Central memory CD8-positive, alpha-beta T cell (primary cell): ENCODE measurements around the gene SYS1.

Experiments used
- ATAC-seq: fragments of 150-1000 bp; cut with Tn5 transposase; replicated peaks from 2 replicates; pipeline ENCODE4 v1.10.0; 2022; ENCODE audit warnings: mild to moderate bottlenecking, moderate FRiP score, moderate number of reproducible peaks; ENCODE audit not compliant: poor library complexity, severe bottlenecking; ENCODE audit errors: extremely low read depth
- DNase-seq, 2 donors: peaks; one replicate each; pipeline ENCODE4 v3.0.0; 2021; ENCODE audit warnings: low spot score in 2 of 2
- H3K27ac Mint-ChIP-seq: one replicate; pipeline ENCODE4 v1.8.0; 2022; ENCODE audit warnings: low read depth, mild to moderate bottlenecking, moderate library complexity, mixed read lengths
- H3K27me3 Mint-ChIP-seq: one replicate; pipeline ENCODE4 v1.8.0; 2022; ENCODE audit warnings: mixed read lengths
- H3K36me3 Mint-ChIP-seq: one replicate; pipeline ENCODE4 v1.8.0; 2022; ENCODE audit warnings: mild to moderate bottlenecking, moderate library complexity, mixed read lengths; ENCODE audit not compliant: insufficient read depth
- H3K4me1 Mint-ChIP-seq: one replicate; pipeline ENCODE4 v1.8.0; 2022; ENCODE audit warnings: mixed read lengths
- H3K4me3 Mint-ChIP-seq: one replicate; pipeline ENCODE4 v1.8.0; 2022; ENCODE audit warnings: mild to moderate bottlenecking, moderate library complexity, mixed read lengths
- H3K9me3 Mint-ChIP-seq: one replicate; pipeline ENCODE4 v1.8.0; 2022; ENCODE audit warnings: mixed read lengths

SYS1 gene

DNA sequence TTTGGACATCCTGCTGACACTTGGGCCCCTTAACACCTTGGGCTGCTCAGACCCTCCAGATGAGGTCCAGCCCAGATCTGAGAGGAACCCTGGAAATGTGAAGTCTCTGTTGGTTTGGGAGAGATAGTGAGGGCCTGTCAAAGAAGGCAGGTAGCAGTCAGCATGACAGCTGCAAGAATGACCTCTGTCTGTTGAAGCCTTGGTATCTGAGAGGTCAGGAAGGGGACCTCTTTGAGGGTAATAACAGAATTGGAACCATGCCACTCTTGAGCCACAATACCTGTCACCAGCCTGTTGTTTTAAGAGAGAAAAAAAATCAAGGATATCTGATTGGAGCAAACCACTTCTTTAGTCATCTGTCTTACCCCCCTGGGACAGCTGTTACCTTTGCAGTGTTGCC is 4.2 kb downstream of the SYS1 start:
- H3K4me3 Mint-ChIP-seq, result no peak overlapping the region
- peaks cover 37% of the 10 kb centered on the region for H3K36me3 Mint-ChIP-seq
- no peak for DNase-seq
- no peaks in the 10 kb centered on the region for H3K9me3 Mint-ChIP-seq
- H3K4me1 Mint-ChIP-seq, result peaks cover 64% of the 10 kb centered on the region
- ATAC-seq, result no peak
- no peaks in the 10 kb centered on the region for H3K27me3 Mint-ChIP-seq
- peak overlapping the region; percentile 67 for H3K27ac Mint-ChIP-seq

DNA sequence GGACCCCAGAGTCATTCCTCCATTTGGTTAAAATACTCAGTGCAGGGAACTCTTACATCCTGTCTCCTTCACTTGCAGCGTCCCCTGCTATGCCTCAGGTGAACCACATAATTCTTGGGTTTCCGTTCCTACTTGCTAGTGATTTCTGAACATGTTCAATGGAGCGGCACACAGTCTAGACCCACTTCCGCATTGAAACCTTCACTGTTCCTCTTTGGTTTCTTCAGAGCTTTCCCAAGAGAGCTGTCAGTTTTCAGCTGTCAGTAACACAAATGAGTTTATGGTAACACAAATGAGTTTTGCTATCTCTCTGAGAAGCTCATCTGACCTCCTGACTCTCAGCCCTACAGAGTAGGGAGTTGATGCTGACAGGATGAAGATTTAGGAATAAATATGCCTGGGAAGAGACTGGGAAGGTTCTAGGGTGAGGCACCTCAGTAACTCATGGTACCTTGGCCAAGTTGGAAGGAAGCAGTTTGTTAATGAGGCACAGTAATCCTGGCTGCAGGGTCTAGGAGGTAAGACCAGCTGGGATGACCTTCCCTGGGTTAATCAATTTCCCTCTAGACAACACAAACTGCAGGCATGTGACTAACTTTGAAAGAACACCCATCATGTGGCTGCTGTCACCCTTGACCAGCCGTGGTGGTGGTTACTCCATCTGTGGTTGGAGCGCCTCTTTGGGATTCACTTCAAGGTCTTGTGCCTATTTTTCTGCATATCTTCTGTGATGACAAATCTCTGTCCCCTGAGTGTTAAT is 5.4 kb downstream of the SYS1 start:
- Mint-ChIP-seq H3K27ac (peak overlapping the region; percentile 67), H3K27me3 (no peaks in the 10 kb centered on the region), H3K36me3 (peaks cover 31% of the 10 kb centered on the region), H3K9me3 (no peaks in the 10 kb centered on the region), H3K4me3 (peak overlapping the region; percentile 58), H3K4me1 (peaks cover 68% of the 10 kb centered on the region)
- no peak for DNase-seq
- ATAC-seq, result peak; percentile 70

DNA sequence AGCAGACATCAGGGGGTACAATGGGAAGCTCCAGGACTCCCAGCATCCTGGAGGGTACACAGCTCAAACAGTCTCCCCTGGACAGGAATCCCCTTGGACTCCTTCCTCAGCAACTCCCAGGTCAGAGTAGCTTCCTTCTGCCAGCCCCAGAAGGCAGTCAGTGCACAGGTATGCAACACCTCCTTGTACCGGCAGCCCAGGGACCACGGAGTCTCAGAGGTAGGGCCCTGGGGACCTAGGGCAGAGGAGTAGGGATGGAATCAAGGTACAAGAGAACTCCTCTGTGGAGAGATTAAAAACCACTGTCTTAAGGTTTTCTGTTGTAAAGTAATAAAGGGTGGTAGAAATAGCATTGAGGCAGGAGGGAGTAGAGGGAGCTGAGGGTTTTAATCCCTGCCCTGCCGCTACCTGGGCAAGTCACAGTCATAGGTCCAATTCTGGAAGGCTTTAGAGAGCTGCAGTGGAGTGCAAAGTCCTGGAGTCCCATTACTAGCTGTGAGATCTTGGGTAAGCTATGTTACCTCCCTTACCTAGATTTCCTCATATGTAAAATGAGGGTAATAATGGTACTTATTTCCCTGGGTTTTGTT is 7.7 kb downstream of the SYS1 start:
- H3K4me1 Mint-ChIP-seq, result peaks cover 64% of the 10 kb centered on the region
- DNase-seq (no peak), ATAC-seq (no peak)
- no peaks in the 10 kb centered on the region for H3K9me3 Mint-ChIP-seq
- H3K27ac Mint-ChIP-seq, result no peak overlapping the region
- no peak overlapping the region for H3K4me3 Mint-ChIP-seq
- no peaks in the 10 kb centered on the region for H3K27me3 Mint-ChIP-seq
- peaks cover 28% of the 10 kb centered on the region for H3K36me3 Mint-ChIP-seq

DNA sequence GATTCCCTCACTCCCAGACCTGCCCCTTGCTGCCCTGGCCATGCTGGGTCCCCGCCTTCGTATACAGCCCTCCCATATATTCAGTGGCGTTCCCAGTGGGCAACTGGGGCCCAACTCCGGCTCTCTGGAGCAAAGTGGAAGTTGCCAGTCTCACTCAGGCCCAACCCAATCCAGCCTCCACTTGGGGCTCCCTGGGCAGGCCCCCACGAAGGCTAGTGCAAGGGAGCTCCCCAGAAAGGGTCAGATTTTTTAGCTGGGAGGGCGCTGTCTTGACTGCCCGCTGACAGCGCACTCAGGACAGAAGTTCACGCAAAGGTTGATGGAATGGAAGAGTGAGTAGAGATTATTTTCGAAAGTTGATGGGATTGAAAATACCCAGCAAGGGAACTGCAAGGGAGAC is 9.3 kb downstream of the SYS1 start:
- peaks cover 20% of the 10 kb centered on the region for H3K36me3 Mint-ChIP-seq
- H3K4me1 Mint-ChIP-seq, result peaks cover 53% of the 10 kb centered on the region
- no peak for ATAC-seq
- no peak for DNase-seq
- H3K27me3 Mint-ChIP-seq, result no peaks in the 10 kb centered on the region
- no peaks in the 10 kb centered on the region for H3K9me3 Mint-ChIP-seq
- H3K4me3 Mint-ChIP-seq, result peak overlapping the region; percentile 49
- peak overlapping the region; percentile 74 for H3K27ac Mint-ChIP-seq

DNA sequence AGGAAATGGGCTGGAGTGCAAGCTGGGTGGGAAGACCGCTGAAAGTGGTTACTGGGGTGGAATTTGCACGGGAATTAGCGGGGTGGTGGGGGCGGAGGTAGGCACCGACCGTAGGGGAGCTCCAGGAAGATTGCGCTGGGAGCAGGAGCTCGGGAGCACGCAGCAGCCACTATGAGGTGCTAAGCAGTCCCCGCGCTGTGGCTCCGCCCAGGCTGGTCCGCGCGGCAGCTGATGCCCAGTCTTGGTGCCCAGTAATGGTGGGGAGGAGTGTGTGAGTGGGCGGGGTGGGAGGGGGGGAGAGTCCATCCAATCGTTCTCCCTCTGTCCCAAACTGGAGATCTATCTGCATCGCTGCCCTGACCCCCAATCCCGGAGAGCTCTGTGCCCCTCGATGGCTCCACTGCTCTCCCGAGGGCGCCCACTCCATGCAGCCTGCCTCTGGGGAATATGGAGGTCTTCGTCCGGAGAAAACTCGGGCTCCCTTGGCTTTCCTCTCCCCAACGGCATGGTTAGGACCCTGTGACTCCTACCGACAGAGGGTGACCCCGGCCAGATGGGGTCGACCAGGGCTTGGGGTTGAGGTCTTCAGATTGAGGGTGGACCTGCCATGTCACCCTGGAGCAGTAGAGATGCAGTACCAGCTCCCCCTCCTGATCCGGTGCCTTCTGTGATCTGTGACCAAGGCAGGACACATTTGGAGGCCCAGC is 9.8 kb downstream of the SYS1 start:
- no peak for DNase-seq
- H3K27me3 Mint-ChIP-seq, result no peaks in the 10 kb centered on the region
- H3K4me1 Mint-ChIP-seq, result peaks cover 48% of the 10 kb centered on the region
- no peaks in the 10 kb centered on the region for H3K9me3 Mint-ChIP-seq
- peak overlapping the region; percentile 74 for H3K27ac Mint-ChIP-seq
- no peak for ATAC-seq
- peak overlapping the region; percentile 84 for H3K4me3 Mint-ChIP-seq
- H3K36me3 Mint-ChIP-seq, result peaks cover 17% of the 10 kb centered on the region

DNA sequence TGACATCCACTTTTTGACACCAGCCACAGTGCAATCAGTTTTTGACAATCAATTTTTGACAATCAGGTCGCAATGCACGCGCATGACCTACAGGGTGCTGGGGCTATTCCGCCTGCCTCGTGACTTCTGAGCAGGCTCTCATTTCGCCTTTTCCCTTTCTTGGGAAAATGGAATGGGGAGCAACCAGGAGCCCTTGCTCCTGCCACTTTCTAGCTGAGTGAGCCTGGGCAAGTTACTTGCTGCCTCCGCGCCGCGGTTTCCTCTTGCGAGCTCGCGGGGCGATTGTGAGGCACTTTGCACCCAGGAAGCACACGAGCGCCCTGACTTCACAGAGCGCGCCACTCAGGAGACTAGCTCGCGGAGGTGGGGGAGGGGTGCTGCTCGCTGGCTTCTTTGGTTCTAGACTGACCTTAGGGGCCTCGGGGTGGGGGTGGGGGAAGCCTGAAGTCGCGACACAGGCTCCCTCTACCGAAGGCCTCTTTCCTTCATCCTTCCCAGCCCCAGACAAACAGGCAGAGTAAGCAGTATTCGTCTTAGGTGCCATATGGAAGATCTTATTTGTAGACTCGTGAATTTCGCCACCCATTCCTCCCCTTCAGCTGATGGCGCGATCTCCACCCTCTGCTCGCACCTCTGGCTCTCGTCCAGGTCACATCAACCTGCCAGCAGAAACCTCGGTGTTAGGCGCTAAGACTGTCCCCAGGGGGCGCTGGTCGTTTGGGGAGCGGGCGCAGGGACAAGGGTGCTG is 10.6 kb downstream of the SYS1 start:
- Mint-ChIP-seq H3K4me1 (peaks cover 41% of the 10 kb centered on the region), H3K27me3 (no peaks in the 10 kb centered on the region), H3K4me3 (peak overlapping the region; percentile 84), H3K36me3 (peaks cover 10% of the 10 kb centered on the region), H3K9me3 (no peaks in the 10 kb centered on the region), H3K27ac (peak overlapping the region; percentile 74)
- peak; percentile 88 for ATAC-seq
- DNase-seq, result peak; percentile 83

DNA sequence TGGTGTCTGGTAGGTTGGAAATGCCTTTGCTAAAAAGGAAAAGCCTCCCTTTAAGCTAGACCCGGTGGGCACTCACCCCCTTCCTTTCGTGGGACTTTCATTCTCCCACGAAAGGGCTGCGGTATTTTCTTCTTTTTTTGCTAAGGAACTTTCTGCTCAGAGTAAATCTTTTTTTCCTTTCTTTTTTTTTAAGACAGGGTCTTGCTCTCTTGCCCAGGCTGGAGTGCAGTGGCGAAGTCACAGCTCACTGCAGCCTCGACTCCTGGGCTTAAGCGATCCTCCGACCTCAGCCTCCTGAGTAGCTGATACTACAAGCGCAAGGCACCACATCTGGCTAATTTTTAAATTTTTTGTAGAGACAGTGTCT is 11.1 kb downstream of the SYS1 start:
- Mint-ChIP-seq H3K4me1 (peaks cover 37% of the 10 kb centered on the region), H3K27ac (peak overlapping the region; percentile 74), H3K27me3 (no peaks in the 10 kb centered on the region), H3K4me3 (peak overlapping the region; percentile 84), H3K36me3 (peaks cover 7% of the 10 kb centered on the region), H3K9me3 (no peaks in the 10 kb centered on the region)
- ATAC-seq, result no peak
- DNase-seq, result no peak

DNA sequence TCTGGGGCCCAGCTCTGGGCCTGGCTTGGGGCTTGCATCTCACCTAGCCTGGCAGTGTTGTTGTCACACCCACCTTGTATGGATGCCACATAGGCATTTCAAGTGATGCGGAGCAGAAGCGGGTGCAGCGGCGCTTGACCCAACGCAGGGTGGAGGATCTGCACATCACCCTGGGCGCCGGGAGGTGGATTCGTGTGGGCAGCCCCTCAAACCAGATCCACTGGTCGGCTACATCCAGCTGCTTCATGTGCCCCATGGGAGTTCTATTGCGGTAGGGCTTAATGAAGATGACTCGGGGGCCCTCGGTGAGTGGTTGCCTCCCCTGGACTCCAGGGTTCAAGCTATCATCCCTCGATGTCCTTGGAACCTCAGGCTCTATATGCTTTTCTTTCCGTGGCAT is 12.0 kb downstream of the SYS1 start:
- no peaks in the 10 kb centered on the region for H3K9me3 Mint-ChIP-seq
- ATAC-seq (no peak), DNase-seq (no peak)
- peak overlapping the region; percentile 74 for H3K27ac Mint-ChIP-seq
- H3K27me3 Mint-ChIP-seq, result no peaks in the 10 kb centered on the region
- peaks cover 37% of the 10 kb centered on the region for H3K4me1 Mint-ChIP-seq
- peaks cover 7% of the 10 kb centered on the region for H3K36me3 Mint-ChIP-seq
- H3K4me3 Mint-ChIP-seq, result no peak overlapping the region

DNA sequence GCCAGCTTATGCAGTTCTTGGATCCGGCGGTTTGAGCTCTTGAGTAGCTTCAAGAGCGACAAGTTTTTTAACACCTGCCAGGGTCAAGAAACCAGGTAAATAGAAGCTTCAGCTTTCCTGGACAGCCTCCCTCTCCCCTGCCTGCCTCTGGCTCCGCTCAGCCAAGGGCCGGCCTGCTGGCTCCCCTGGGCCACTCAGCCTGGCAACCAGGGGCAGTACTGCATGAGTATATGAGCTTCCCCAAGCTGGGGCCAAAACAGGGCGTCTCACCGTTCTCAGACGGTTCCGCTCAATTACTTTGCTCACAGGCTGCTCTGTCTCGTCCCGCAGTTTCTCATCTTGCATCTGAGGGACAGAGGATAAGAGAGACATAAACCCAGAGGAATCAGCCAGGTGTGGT is 14.3 kb downstream of the SYS1 start:
- ATAC-seq (no peak), DNase-seq (no peak)
- peaks cover 22% of the 10 kb centered on the region for H3K4me1 Mint-ChIP-seq
- peaks cover 9% of the 10 kb centered on the region for H3K36me3 Mint-ChIP-seq
- no peak overlapping the region for H3K27ac Mint-ChIP-seq
- H3K9me3 Mint-ChIP-seq, result no peaks in the 10 kb centered on the region
- H3K4me3 Mint-ChIP-seq, result no peak overlapping the region
- H3K27me3 Mint-ChIP-seq, result no peaks in the 10 kb centered on the region

DNA sequence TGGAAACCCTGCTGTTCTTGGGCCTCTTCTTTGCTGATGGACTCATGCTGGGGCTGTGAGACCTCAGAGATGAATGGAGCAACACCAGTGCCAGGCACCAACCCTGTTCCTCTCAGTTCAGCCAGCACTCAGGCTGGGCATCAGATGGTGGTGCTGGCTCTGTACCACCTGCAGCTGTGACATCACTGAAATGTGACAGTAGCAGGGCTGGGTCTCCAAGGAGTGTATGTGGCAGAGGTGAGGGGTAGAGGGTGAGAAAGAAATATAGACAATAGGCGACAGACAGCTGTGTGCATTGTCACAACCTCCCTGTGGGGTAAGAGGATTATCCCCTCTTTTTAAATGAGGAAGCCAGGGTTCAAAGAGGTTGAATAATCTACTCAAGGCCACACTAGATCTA is 15.2 kb downstream of the SYS1 start, which contains the start of gene TP53TG5:
TP53TG5 (minus strand) TSS at position 135 of the 400 bp plus-strand sequence; CDS start at position 46, 89 bp downstream.
- peaks cover 16% of the 10 kb centered on the region for H3K4me1 Mint-ChIP-seq
- no peak within 1 kb of the TSS for H3K27ac Mint-ChIP-seq
- DNase-seq (no peak), ATAC-seq (no peak)
- H3K9me3 Mint-ChIP-seq, result no peaks in the 10 kb centered on the region
- peaks cover 9% of the 10 kb centered on the region for H3K36me3 Mint-ChIP-seq
- H3K27me3 Mint-ChIP-seq, result no peaks in the 10 kb centered on the region
- H3K4me3 Mint-ChIP-seq, result no peak within 1 kb of the TSS

DNA sequence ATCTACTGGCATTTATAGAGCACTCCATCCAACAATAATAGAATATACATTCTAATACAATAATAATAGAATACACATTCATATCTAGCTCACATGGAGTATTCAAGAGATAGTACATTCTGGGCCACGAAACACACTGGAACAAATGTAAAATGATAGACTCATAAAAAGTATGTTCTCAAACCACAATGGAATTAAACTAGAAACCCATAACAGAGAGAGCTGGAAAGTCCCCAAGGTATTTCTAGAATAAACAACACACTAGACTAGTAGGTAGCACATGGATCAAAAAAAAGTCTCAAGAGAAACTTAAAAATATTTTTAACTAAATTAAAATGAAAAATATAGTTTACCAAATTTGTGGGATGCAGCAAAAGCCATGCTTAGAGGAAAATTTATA is 24.3 kb downstream of the SYS1 start:
- no peaks in the 10 kb centered on the region for H3K9me3 Mint-ChIP-seq
- no peak overlapping the region for H3K4me3 Mint-ChIP-seq
- no peaks in the 10 kb centered on the region for H3K27me3 Mint-ChIP-seq

DNA sequence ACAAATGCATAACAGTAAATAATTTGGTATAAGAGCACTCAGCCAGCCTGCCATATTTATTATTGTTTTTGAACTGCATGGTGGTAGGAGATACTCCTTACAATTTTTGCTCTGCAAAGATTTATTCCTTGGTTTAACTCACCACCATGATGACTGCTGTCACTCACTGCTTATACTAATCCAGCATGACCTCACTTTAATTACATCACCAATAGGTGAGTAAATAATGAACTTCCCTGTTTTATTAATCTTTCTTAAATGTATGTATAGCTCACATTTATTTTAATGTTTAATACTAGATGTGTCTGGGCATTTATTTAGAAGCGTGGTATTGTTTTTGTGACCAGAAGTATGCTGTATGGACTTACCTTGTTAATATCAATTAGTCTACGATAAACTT is 28.0 kb downstream of the SYS1 start:
- Mint-ChIP-seq H3K9me3 (no peaks in the 10 kb centered on the region), H3K4me1 (peaks cover 10% of the 10 kb centered on the region), H3K36me3 (peaks cover 11% of the 10 kb centered on the region), H3K4me3 (no peak overlapping the region), H3K27ac (no peak overlapping the region), H3K27me3 (no peaks in the 10 kb centered on the region)
- ATAC-seq (no peak), DNase-seq (no peak)

More for the DNA sequence above, 24.3 kb downstream of the SYS1 start:
- H3K27ac Mint-ChIP-seq, result no peak overlapping the region
- ATAC-seq, result no peak
- no peak for DNase-seq
- H3K4me1 Mint-ChIP-seq, result peaks cover 10% of the 10 kb centered on the region
- peaks cover 11% of the 10 kb centered on the region for H3K36me3 Mint-ChIP-seq
